HCT116 (cell line): Measurements from ENCODE around the gene TGM6. TPM values are rescaled to one million over a fixed set of nuclear protein-coding genes. Genes with fewer than 3 reads are reported as not detected.

Experiments used
- ATAC-seq: fragments of 200-7000 bp; cut with Tn5 transposase; 2 replicates; pipeline ENCODE4 v1.9.1; 2020; ENCODE audit warnings: mild to moderate bottlenecking, moderate library complexity
- BruUV-seq: library from RNA; stranded (reverse); fragments of 400-500 nt; replicated peaks from 2 replicates; lab custom pipeline; 2021; lab: Mats Ljungman, UMichigan
- CTCF ChIA-PET: fragments of 300-600 bp; sonication (Branson Sonifier 250); formaldehyde crosslinking; loops from one replicate; lab custom pipeline; 2021; ENCODE audit warnings: antibody characterized with exemption; lab: Charles Lee
- POLR2A ChIA-PET: fragments of 300-600, 350-600 bp; sonication (Branson Sonifier 250); formaldehyde crosslinking; loops from one replicate; lab custom pipeline; 2021; ENCODE audit warnings: antibody characterized with exemption; lab: Charles Lee
- RAD21 ChIA-PET, 2 experiments: fragments of 300-600 bp; sonication (Branson Sonifier 250); formaldehyde crosslinking; loops; one replicate each; lab custom pipeline; 2023; ENCODE audit warnings: low total read pairs in 2 of 2; ENCODE audit not compliant: uncharacterized antibody in 2 of 2, unreplicated experiment in 2 of 2, low non-redundant PET in 1 of 2; lab: Charles Lee
- DNase-seq: peaks from one replicate; pipeline ENCODE4 v3.0.0-alpha.2; 2010; ENCODE audit warnings: low read depth, low spot score
- H2AFZ ChIP-seq: fragments of 200-600 bp; shearing (Covaris generic), sonication (generic); 2 replicates; pipeline ENCODE4 v1.6.1; 2017; ENCODE audit warnings: low read depth, mixed run types, mixed read lengths, antibody characterized with exemption, low read length; ENCODE audit not compliant: poor library complexity, severe bottlenecking
- H3K27ac ChIP-seq: 2 replicates; pipeline ENCODE4 v1.5.1; 2012; ENCODE audit warnings: low read depth, low read length
- H3K27me3 ChIP-seq: fragments of 200-600 bp; sonication (generic); 2 replicates; pipeline ENCODE4 v1.6.1; 2016; ENCODE audit warnings: mixed run types, low read length, mixed read lengths; ENCODE audit not compliant: insufficient read depth
- H3K36me3 ChIP-seq, 2 experiments: fragments of 200-500 bp in 1 of 2; fragments of 200-600 bp in 1 of 2; sonication (Bioruptor generic) in 1 of 2; sonication (generic) in 1 of 2; 2 replicates each; pipeline versions ENCODE4 v1.5.1 to v1.6.1; 2014 to 2016; ENCODE audit warnings: low read length in 2 of 2, inconsistent platforms in 1 of 2, mixed read lengths in 1 of 2, mixed run types in 1 of 2; ENCODE audit not compliant: insufficient read depth in 2 of 2, control insufficient read depth in 1 of 2
- H3K4me1 ChIP-seq, 2 experiments: fragments of 200-600 bp in 1 of 2; sonication (generic) in 1 of 2; 2 replicates each; pipeline versions ENCODE4 v1.5.1 to v1.6.1; 2012 to 2017; ENCODE audit warnings: low read length in 2 of 2, inconsistent platforms in 1 of 2, mild to moderate bottlenecking in 1 of 2, mixed read lengths in 1 of 2, mixed run types in 1 of 2, moderate library complexity in 1 of 2; ENCODE audit not compliant: insufficient read depth in 2 of 2, control insufficient read depth in 1 of 2
- H3K4me2 ChIP-seq: fragments of 200-600 bp; sonication (generic); 2 replicates; pipeline ENCODE4 v1.6.1; 2017; ENCODE audit warnings: mixed run types, low read length, mixed read lengths
- H3K4me3 ChIP-seq, 2 experiments: fragments of 200-600 bp in 1 of 2; sonication (generic) in 1 of 2; replicated peaks in 1 of 2; 2 replicates each; pipeline ENCODE4 v1.5.1; 2011 to 2016; ENCODE audit warnings: low read length in 2 of 2, control low read depth in 1 of 2, low read depth in 1 of 2, mild to moderate bottlenecking in 1 of 2, mixed read lengths in 1 of 2, mixed run types in 1 of 2
- H3K79me2 ChIP-seq: fragments of 200-600 bp; sonication (generic); 2 replicates; pipeline ENCODE4 v1.6.1; 2017; ENCODE audit warnings: mild to moderate bottlenecking, mixed run types, low read length, moderate library complexity, mixed read lengths; ENCODE audit not compliant: insufficient read depth
- H3K9ac ChIP-seq: fragments of 200-600 bp; sonication (generic); 2 replicates; pipeline ENCODE4 v1.6.1; 2016; ENCODE audit warnings: low read length, mixed read lengths
- H3K9me2 ChIP-seq: fragments of 200-600 bp; sonication (generic), shearing (Covaris generic); 2 replicates; pipeline ENCODE4 v1.6.1; 2017; ENCODE audit warnings: mixed run types, mild to moderate bottlenecking, moderate library complexity; ENCODE audit not compliant: insufficient read depth
- H3K9me3 ChIP-seq, 2 experiments: fragments of 200-500 bp in 1 of 2; fragments of 200-600 bp in 1 of 2; sonication (Bioruptor generic) in 1 of 2; sonication (generic) in 1 of 2; 2 replicates each; pipeline ENCODE4 v1.6.1; 2014 to 2017; ENCODE audit warnings: low read length in 2 of 2, mixed read lengths in 2 of 2, inconsistent platforms in 1 of 2, low read depth in 1 of 2, mild to moderate bottlenecking in 1 of 2, mixed run types in 1 of 2, moderate library complexity in 1 of 2; ENCODE audit not compliant: control insufficient read depth in 1 of 2, insufficient read depth in 1 of 2
- H4K20me1 ChIP-seq: fragments of 200-600 bp; sonication (generic), shearing (Covaris generic); 2 replicates; pipeline ENCODE4 v1.6.1; 2017; ENCODE audit warnings: mixed run types, mild to moderate bottlenecking, moderate library complexity; ENCODE audit not compliant: insufficient read depth
- ATF3 ChIP-seq: IDR thresholded peaks from 2 replicates; pipeline ENCODE4 v1.6.1; 2012
- CBX3 ChIP-seq: IDR thresholded peaks from 2 replicates; pipeline ENCODE4 v1.6.1; 2012; ENCODE audit warnings: low read depth
- CEBPB ChIP-seq: IDR thresholded peaks from 2 replicates; pipeline ENCODE4 v1.6.1; 2012; ENCODE audit warnings: low read depth
- EGR1 ChIP-seq: IDR thresholded peaks from 2 replicates; pipeline ENCODE4 v1.6.1; 2012; ENCODE audit warnings: low read depth
- MAX ChIP-seq: IDR thresholded peaks from 2 replicates; pipeline ENCODE4 v1.6.1; 2012
- RAD21 ChIP-seq: IDR thresholded peaks from 2 replicates; pipeline ENCODE4 v1.6.1; 2012; ENCODE audit warnings: low read depth, mild to moderate bottlenecking
- SRF ChIP-seq: IDR thresholded peaks from 2 replicates; pipeline ENCODE4 v1.6.1; 2012; ENCODE audit warnings: low read depth
- TCF7L2 ChIP-seq: IDR thresholded peaks from 2 replicates; pipeline ENCODE4 v1.7.0; 2011; ENCODE audit warnings: borderline replicate concordance, inconsistent platforms; ENCODE audit not compliant: insufficient read depth, insufficient read length; ENCODE audit errors: extremely low read depth
- intact Hi-C: fragments of 100-400 bp; cut with micrococcal nuclease; formaldehyde crosslinking; loops from 2 replicates; pipeline ENCODE4 v1.10.0; 2022
- total RNA-seq: library from RNA; stranded (reverse); gene quantifications from one replicate; pipeline ENCODE4 v1.2.1, GENCODE V29; 2021; ENCODE audit not compliant: unreplicated experiment

TGM6 gene
- total RNA-seq, 1 experiment from 2014 or later: not detected

GRCh38 chr20:2368621-2369020 lies 12.1 kb upstream of the TGM6 start (continued):
- TF ChIP-seq MAX (no peak), RAD21 (no peak), SRF (no peak), CBX3 (no peak), CEBPB (no peak)

GRCh38 chr20:2373098-2373497 lies 7.6 kb upstream of the TGM6 start:
- intact Hi-C loops: no loop called here
- BruUV-seq: no TSS peak

More at GRCh38 chr20:2373098-2373497, 7.6 kb upstream of the TGM6 start:
- H3K27ac ChIP-seq: no peak overlapping the region
- H3K9me3 ChIP-seq: peaks cover 3 to 7% of the 10 kb centered on the region in 2 experiments; a peak in 1 of 4 replicates
- no peaks in the 10 kb centered on the region for H3K79me2 ChIP-seq
- no peaks in the 10 kb centered on the region for H3K9me2 ChIP-seq
- no peak overlapping the region for H3K4me3 ChIP-seq
- H4K20me1 ChIP-seq: no peaks in the 10 kb centered on the region; the same call in 1 of the 2 replicates
- H3K27me3 ChIP-seq: no peaks in the 10 kb centered on the region
- no peak for TF ChIP-seq ATF3
- no peak for TF ChIP-seq EGR1
- no peak for TF ChIP-seq TCF7L2
- H3K4me2 ChIP-seq: no peak overlapping the region
- POLR2A ChIA-PET: interaction anchor here (1.4 kb wide), 1 partner anchor 9 kb away, joined by 4 read pairs; no protein-coding TSS in a partner anchor
- ATAC-seq: no peak
- no peaks in the 10 kb centered on the region for H3K4me1 ChIP-seq
- RAD21 ChIA-PET: no interaction called here
- DNase-seq: no peak
- no peak overlapping the region for H2AFZ ChIP-seq
- CTCF ChIA-PET: no interaction called here
- H3K36me3 ChIP-seq: no peaks in the 10 kb centered on the region
- H3K9ac ChIP-seq: no peak overlapping the region
